Dedifferentiated amniotic fluid mesenchymal stem cell (primary cell): ENCODE measurements around the gene MAGEF1.
"Not testable (repeated sequence)": the region's sequence is repeated elsewhere in the genome, so short reads cannot be mapped to it uniquely, and the experiment has no call there.

ENCODE experiments used
- DNase-seq: peaks from one replicate; pipeline ENCODE4 v3.0.0-alpha.2; 2016; ENCODE audit errors: extremely low spot score

Gene MAGEF1

DNA sequence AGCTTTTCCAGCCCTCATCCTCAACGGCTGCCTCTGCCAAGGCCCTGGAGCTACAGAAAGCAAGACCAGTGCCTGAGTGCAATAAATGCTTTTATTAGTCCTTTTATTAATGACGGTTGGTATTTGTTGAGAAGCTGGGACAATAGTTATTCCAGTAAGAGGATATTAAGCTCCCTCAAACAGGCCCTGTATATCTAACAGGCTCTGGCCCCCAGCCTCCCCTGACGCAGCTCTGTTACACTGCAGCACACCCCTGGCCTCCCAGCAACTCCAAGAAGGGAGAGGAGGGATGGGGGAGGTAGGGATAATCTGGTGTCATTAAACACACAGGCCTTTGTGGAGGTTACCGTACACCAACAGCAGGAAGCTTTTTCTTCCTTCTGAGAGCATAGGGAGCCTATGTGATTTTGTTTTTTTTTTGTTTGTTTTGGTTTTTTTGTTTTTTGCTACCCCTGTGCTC lies 30.8 kb upstream of the MAGEF1 start:
- DNase-seq, result no peak

DNA sequence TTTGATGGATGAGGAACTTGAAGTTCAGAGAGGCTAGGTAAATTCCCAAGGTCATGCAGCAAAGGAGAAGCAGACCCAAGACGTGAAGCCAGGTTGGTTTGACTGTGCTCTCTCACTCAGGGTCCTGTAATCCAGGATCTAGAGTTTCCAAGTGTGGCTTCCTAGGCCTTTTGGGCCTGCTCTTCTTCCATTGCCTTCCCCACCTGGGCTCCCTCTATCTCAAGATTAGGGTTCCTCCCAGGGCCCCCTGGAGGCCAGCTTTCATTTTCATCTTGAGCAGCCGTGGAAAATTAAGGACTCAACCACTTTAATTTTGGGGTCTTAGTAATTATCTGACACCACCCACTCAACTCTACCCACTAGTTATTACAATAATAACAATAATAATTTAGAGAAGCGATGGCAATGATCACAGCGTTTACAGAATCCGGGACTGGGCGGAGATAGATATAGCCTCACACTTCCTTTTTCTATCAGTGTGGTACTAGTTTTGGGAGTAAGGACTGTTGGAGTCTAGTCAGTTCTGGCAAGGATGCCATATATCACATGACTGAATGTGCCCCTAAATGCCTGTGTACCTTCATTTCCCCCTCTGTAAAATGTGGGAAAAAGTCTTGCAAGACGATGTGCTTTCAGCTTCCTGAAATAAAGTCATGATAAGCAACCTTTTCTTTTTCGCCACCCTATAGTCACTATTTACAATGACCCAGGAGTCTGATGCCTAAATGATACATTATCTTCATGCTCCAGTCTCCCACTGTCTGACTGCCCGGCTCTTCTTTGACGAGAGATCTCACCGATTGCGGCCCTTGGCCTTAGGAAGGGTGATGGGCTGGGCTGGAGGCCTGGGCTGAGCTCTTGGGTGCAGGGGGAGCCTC lies 30.2 kb upstream of the MAGEF1 start:
- DNase-seq, result no peak

DNA sequence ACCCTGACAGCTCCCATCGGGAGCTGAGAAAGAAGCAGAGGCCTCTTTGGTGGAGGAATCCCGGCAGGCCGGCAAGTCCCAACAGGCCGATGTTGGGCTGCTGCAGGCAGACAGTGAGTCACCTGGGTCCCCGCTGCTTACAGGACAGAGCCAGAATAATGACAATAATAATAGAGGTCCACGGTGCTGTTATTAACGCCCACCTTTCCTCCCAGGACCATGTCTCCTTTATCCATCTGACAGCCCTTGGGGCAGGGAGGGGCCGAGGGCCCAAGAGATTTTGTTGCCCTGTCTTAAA lies 29.3 kb upstream of the MAGEF1 start:
- DNase-seq, result no peak

DNA sequence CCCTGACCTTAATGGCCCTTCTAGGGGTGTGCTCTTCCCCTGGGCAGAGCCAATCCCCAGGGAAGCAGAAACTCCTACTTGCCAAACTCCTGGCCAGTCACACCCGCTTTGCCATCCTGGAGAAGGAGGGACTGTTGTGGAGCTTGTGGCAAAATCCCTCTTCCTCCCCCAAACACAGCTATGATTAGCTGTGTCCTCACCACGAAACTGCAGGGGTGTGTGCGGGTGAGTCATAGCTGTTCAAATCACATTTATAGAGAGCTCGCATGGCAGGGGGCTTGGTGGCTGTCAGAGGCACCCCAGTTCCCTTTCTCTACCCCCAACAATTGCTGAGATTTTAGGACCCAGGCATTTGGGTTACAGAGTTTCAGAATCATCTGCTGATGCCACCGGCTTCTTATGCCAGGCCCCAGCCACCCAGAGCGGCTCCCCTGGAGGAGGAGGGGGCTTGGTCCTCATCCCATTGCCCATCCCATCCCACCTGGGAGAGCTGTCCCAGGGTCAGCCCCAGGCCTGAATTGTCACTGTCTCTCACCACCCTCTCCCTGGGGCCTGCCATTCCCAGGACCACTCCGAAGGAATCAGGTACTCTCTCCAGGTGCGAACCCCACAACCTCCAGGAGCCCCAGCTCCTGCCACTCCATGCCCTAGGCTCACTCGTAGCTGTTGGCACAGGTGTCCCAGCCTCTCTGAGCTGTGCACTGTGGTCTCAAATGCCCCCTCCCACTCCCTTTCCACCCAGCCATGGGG lies 28.8 kb upstream of the MAGEF1 start:
- peak; percentile 26 for DNase-seq

DNA sequence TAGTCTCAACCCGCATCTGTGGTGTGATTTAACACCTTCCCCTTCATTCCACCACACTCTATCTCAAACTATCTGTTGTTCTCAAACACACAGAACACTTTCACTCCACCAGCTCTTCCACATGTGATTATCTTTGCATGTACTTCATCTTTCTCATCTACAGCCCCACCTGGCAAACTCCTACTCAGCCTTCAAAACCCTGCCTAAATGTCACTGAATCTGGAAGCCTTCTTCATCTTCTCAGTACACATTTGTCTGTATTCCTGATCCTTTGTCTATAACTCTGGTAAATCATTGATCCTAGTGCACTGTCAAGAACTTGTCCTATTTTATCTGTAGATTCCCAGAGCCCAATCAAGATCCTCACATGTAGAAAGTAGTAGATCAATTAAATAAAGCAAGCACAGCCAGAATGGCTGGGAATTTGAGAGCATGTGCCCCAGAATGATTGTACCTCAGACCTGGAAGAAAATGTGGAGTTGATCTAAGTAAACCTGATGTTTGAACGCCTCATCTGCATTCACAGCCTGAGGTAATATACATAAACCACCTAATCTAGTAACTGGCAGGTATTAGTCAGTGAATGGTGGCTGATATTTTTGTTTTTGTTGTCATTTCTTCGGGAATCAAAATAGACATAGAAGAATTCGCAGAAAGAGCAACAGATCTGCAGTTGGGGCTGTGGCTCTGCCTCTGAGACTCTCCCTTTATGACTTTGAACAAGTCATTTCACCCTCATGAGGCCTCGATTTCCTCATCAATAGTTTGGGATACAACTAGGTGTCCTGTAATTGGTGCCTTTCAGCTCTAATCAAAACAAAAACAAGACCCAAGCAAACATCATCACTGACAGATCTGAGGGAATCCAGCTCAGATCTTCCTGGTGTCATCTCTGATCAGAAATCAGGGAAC lies 28.0 kb upstream of the MAGEF1 start:
- no peak for DNase-seq

DNA sequence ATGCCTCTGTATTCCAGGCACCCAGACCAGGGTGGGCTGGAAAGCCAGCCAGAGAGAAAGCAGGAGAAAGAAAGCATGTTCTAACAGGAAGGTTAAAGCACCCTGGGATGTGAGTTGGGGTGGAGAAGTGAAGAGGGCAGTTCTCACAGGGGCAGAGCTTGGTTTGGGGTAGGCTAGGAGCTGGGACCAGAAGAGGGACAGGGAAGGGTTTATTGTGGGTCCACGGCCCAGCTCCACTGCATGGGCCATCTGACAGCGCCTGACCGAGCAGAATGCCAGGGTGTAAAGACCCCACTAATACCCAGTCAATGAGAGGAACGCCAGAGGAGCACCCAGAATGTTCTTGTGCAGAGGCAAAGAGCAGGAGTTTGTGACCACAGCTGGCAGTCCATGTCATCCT lies 27.1 kb upstream of the MAGEF1 start:
- DNase-seq, result no peak

DNA sequence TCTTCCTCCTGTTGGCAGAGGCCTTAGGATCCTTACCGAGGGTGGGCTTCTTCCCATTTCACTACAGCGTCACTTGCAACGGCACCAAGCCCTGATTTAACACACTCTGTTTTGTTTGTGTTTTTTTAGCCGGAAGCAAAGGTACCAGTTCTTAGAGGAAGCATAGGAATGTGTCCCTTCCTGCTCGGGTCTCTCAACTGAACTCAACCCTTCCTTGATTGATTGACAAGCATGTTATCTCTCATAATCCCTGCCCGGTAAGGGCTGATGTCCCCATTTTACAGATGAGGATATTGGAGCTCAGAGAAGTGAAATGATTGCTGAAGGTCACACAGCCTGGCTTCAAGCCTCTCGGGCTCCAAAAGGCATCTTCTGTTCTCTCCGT lies 26.6 kb upstream of the MAGEF1 start:
- no peak for DNase-seq

DNA sequence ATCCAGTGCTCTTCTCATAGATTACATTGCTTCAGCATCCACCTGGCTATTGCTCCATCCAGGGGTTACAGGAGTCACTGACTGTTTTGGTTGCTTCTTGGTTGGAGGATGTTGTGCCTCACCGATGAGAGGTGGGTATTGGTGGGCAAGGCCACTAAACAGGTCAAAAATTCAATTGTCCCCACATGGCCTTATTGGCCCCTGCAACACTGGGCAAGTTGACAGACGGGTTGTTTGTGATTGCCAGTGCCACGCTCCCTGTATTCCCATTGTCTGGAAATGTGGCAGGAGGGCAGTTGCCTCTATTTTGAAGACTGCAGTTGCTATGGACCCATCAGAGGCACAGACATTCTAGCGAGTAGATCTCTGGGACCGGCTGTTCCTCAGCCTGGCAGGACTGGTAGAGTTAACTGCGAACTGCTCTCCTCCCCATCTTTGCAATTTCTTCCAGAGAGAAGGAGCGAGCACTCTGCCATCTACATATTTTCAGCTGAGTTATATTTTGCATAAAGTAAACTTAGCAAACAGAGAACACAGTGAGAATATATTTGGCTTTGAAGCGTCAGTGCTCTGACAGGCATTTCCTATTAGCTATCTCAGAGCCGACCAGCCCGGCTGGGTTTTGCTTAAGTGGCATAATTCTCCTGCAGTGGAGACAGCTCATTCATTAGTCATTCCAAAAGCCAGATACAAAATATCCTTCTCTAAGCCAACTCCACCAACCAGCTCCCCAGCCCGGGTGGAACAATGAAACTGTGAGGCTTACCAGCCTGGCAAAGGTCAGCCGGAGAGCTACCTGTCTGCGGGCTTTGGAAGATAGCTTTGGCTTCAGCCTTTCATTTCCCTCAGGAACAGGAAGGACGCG lies 26.0 kb upstream of the MAGEF1 start:
- DNase-seq, result peak; percentile 41

DNA sequence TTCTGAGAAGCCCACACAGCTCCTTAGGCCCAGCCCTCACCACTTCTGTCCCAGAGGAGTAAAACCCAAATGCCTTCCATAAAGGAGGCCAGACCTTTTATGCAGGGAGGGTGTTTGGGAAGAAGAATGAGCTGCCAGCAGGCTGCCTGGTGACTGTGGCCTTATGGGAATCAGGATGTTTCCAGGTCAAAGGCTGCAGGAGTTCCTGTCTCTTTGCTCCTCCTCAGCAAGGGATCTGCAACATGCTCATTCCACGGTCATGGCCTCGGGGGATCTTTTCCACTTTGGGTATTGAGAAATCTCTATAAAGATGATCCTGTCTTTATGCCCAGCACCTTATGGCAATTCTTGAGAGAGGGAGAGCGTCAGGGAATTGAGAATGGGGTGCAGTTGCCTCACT lies 25.2 kb upstream of the MAGEF1 start:
- no peak for DNase-seq

DNA sequence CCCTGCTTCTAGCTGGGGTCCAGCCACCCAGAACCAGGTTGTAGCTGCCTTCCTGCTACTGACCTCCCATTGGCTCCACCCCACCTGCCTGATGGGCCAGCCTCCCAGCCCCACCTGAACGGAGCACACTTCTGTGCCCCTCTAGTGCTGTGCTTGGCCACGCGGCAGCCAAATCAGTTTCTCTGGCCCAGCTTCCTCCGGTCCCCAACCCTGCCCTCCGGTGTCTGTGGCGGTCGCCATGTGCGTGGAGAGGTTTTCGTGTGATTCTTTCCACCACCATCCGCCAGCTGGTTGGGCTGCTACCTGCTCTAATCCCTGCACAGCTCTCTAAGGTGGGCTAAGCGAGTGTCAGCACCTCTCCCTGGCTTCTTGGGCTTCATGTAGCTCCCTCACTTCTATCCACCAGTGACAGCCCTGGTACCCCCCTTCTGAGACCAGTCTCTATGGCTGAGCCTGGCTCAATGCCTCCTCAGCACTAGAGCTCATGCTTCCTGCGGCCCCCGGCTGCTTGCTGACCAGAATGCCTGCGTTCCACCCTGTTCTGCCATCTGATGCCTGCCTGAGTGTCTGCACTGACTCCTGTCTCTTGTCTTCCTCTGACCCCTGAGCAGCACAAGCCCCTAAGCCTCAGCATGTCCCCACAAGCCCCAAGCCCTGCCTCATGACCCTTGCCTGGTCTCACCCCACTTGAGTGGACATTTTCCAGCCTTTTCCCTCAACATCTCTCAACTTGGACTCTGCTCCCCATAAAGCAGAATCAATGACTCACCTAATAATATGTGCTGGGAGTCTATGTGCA lies 23.2 kb upstream of the MAGEF1 start:
- DNase-seq, result no peak

DNA sequence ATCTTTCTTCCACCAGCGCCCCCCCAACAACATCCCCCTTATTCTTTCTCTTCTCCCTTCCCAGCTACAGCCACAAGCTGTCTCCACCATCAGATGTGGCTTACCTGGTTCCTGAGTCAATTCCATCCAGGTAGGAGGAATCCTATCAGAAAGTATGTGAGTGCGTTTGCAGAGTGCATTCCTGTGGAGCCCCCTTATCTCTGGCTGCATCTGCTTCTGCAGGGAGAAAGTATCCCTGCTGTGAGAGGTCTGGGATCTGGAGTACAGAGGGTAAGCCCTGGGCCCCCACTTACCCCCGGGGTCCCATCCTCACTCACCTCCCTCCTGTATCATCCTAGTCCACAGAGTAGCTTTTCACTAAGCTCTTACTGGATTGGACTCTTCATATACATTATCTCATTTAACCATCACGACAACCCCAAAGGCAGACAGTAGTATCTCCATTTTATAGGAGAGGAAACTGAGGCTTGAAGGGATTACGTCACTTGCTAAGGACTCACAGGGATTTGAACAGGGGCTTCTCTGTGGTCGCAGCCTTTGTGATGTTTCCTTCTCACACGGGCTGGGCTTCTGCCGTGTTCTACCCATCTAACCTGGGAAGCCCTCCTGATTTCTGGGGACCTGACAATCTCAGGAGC lies 22.2 kb upstream of the MAGEF1 start:
- no peak for DNase-seq

DNA sequence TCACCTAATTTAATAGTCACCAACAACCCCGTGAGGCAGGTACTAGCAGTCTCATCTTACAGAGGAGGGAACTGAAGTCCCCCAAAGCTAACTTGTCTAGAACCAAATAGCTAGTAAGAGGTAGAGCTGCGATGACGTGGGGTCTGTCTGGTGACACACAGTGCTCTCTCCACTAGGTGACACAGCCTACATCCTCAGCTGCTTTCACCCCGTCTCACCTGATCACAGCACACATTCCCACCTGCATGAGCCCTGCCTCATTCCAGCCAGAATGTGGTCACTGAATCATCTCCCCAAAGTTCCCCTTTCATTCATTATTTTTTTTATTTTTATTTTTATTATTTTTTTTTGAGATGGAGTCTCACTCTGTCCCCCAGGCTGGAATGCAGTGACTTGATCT lies 21.3 kb upstream of the MAGEF1 start:
- no peak for DNase-seq

DNA sequence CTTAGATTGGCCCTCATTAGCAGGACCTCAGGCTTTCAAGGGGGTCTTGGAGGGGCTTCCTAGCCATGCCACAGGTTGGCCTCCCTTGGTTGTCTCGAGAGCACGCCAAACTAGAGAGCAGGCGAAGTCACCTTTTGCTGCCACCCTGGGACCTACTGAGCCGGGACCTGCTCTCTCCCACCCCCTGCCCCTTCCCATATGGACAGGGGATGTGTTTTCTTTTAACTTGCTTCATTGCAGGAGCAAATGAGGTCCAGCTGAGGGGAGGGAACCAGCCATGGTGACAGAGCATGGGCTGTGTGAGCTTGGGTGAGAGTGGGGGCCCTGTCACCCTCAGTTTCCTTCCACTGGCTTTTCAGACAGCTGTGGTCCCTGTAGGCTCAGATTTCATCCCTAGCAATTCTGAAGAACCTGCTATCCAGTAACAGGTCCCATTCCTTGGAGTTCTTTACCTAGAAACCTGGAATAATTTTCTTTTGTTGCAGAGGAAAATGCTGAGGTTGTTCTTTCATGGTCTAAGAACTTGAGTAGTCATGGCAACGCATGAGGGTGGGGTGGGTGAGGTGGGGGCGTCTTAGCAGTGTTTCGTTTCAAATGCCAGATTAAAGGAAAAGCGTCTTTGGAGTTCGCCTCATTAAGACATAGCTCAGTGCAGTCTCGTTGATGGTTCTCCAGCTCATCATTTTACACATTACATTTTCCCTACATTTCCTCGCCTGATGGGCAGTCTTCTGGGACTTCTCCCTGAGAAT lies 20.1 kb upstream of the MAGEF1 start:
- DNase-seq, result no peak

DNA sequence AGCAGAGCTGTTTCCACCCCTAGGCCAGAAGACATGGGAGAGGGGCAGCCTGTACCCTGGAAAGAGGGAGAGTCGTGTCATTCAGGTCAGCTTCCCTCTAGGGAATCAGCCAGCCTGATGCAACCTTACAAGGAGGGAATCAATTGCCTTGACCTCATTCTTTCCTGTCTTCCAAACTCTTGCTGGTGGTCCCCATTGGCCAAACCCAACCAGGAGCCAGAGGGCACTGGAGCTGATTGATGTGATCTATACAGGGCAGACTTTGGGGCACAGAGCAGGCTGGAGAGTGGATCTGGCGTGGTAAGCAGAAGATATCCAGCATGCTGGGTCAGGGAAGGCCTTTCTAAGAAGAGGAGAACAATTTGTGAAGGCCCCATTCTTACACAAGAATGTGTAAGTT lies 19.1 kb upstream of the MAGEF1 start:
- no peak for DNase-seq

DNA sequence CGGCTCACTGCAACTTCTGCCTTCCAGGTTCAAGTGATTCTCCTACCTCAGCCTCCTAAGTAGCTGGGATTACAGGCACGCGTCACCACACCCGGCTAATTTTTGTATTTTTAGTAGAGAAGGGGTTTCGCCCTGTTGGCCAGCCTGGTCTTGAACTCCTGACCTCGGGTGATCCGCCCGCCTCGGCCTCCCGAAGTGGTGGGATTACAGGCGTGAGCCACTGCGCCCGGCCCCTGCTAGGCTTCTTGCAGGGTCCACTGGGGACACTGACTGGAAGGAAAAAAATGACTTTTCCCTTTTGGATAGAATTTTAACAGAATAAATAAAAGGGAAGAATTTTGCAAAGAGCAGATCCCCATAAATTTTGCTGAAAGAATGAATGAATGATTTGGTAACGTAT lies 17.3 kb upstream of the MAGEF1 start:
- DNase-seq, result not testable (repeated sequence)

DNA sequence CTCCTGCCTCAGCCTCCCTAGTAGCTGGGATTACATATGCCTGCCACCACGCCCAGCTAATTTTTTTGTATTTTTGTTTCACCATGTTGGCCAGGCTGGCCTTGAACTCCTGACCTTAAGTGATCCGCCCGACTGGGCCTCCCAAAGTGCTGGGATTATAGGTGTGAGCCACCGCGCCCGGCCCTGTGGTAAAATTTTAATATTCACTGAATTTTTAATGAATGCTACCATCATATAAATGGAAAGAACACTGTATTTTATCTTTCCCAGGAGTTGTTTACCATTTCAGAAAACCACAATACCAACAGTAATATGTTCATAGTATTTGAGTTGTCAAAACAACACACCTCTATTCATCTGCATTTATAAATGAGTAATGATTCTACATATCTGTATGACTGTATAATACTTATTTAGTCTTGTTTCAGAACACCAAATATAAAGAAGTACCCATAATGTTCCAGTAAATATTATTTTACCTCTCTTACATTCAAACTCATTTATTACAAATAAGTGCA lies 16.2 kb upstream of the MAGEF1 start:
- no peak for DNase-seq

DNA sequence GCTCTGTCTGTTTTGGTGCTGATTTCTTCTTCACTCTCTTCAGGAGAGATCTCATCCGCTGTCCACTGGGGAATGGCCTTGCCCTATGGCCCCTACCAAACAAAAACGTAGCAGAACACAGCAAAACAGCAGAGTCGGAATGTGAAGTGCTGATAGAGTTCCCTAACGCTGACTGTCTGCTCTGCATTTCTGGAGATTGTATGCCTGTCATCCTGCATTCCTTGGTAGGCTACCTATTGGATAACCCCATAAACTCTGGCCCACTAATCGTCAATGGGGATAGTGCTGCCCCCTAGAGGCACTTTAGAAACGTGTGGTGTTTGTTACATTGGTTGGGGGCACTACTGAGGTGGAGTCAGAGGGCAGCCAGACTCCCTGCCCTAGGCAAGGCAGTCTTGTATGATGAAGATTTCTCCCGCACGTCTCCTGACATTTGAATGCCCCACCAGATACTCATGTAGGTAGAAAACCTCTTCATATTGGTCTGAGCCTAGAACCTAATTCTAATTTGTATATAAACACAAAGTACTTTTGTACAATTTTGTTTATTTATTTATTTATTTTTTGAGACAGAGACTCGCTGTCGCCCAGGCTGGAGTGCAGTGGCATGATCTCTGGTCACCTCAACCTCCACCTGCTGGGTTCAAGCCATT lies 15.6 kb upstream of the MAGEF1 start:
- DNase-seq, result peak; percentile 57

DNA sequence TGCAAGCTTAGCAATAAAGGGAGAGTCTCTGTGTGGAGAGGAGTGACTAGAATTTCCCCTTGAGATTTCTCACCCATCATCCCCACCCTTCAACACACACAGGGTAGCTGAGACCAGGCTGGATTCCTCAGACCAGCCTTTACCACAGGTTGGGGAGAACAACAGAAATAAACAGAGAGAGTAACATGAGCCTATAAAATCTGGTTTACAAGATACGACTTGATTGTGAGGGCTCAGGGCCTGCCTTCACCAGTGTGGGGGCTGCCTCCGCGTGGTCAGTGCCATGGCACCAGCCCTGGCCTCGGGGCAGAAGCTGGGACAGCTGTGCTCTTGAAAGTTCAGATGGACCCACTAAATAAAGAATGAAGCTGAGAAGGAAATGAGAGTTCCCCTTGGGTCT lies 14.6 kb upstream of the MAGEF1 start:
- DNase-seq, result no peak
